Uterus (tissue), 4 donors: Measurements from ENCODE around the gene WWOX. TPM values are rescaled to one million over a fixed set of nuclear protein-coding genes. Genes with fewer than 3 reads are reported as not detected.

Experiments used
- DNase-seq, 2 donors: peaks; one replicate each; pipeline ENCODE4 v3.0.0-alpha.2; 2019 to 2020
- H3K27ac ChIP-seq, 2 donors: fragments of 200-600 bp; sonication (generic); 1 replicate in 1 of 2; 2 replicates in 1 of 2; pipeline ENCODE4 v1.5.1; 2016 to 2018
- H3K27me3 ChIP-seq, 2 donors: fragments of 200-600 bp; sonication (generic); one replicate each; pipeline ENCODE4 v1.5.1; 2018 to 2019; ENCODE audit warnings: control low read depth in 1 of 2
- H3K36me3 ChIP-seq, 2 donors: fragments of 200-600 bp; sonication (generic); one replicate each; pipeline ENCODE4 v1.5.1; 2019; ENCODE audit warnings: control low read depth in 1 of 2
- H3K4me1 ChIP-seq, 2 donors: fragments of 200-600 bp; sonication (generic); one replicate each; pipeline ENCODE4 v1.5.1; 2018 to 2019; ENCODE audit warnings: control low read depth in 1 of 2
- H3K4me3 ChIP-seq, 2 donors: fragments of 200-600 bp; sonication (generic); 1 replicate in 1 of 2; 2 replicates in 1 of 2; pipeline ENCODE4 v1.5.1; 2018 to 2019; ENCODE audit warnings: mild to moderate bottlenecking in 1 of 2
- H3K9me3 ChIP-seq, 2 donors: fragments of 200-600 bp; sonication (generic); one replicate each; pipeline ENCODE4 v1.5.1; 2019; ENCODE audit warnings: control low read depth in 1 of 2
- POLR2A ChIP-seq, 2 donors: fragments of 450-650 bp; IDR thresholded peaks; one replicate each; pipeline ENCODE4 v1.6.1; 2016; ENCODE audit warnings: antibody characterized with exemption in 2 of 2, mild to moderate bottlenecking in 1 of 2, moderate library complexity in 1 of 2
- intact Hi-C: fragments of 100-400 bp; cut with DNase I; formaldehyde crosslinking; loops from one replicate; pipeline ENCODE4 v1.15.1; 2023; ENCODE audit warnings: low total_unique reads
- total RNA-seq, 4 donors: library from RNA; depleted of rRNA in 3 of 4; stranded (reverse); fragments of >200 nt in 3 of 4; gene quantifications; one replicate each; pipeline versions ENCODE4 v1.1.0 to v1.2.4, GENCODE V29; 2014 to 2023
- TF ChIP-seq, protein P1 (sequence below), 4 experiments: fragments of 200-600 bp in 2 of 4; fragments of 450-650 bp in 2 of 4; sonication (generic) in 2 of 4; IDR thresholded peaks; one replicate each; pipeline ENCODE4 v1.5.1; 2016 to 2019; ENCODE audit warnings: antibody characterized with exemption in 4 of 4, mild to moderate bottlenecking in 2 of 4, moderate library complexity in 1 of 4
- donor health status: DM: yes; HTN: yes; CAD: no.

Gene WWOX
- total RNA-seq, 4 donors from 2014 or later, result 34.1 to 99.9 (median 55.8) TPM

DNA sequence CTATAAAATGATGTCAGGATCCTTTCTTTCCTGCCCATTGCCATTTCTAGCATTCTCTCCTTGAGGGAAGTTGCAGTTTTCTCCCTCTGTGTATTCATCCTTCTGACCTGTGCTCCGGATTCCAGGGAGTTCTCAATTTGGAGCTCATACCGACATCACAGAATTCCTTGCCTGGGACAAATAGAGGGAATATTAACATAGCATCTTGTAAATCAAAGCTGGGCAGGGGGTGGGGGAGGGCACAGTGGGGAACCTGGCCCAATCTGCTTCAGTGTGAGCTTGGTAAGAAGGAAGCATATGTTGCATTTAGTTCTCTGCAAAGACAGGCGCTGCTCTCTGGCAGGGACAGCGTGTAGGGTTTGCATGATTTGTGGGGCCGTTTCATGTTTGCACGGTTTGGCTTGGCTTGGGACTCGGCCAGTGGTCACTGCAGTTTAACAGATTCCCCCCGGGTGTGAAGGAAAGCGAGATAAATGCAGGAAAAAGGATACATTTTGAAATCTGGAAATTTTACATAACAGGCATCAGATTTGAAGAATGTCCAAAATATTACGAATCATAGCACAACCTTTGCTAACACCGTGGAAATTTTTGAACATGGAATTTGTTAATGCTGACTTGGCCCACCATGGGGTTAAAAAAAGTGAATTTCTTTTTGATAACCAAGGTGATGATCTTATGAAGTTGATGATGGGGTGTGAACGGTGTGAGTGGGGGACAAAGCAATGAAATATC is 178.0 kb downstream of the WWOX start:
- no peak overlapping the region for H3K4me3 ChIP-seq
- H3K27me3 ChIP-seq, result no peaks in the 10 kb centered on the region
- intact Hi-C loops, result no loop called here
- H3K36me3 ChIP-seq, result no peaks in the 10 kb centered on the region
- H3K27ac ChIP-seq, result no peak overlapping the region
- no peaks in the 10 kb centered on the region for H3K4me1 ChIP-seq
- H3K9me3 ChIP-seq, result no peaks in the 10 kb centered on the region
- DNase-seq, result no peak
- TF ChIP-seq, protein P1, sequence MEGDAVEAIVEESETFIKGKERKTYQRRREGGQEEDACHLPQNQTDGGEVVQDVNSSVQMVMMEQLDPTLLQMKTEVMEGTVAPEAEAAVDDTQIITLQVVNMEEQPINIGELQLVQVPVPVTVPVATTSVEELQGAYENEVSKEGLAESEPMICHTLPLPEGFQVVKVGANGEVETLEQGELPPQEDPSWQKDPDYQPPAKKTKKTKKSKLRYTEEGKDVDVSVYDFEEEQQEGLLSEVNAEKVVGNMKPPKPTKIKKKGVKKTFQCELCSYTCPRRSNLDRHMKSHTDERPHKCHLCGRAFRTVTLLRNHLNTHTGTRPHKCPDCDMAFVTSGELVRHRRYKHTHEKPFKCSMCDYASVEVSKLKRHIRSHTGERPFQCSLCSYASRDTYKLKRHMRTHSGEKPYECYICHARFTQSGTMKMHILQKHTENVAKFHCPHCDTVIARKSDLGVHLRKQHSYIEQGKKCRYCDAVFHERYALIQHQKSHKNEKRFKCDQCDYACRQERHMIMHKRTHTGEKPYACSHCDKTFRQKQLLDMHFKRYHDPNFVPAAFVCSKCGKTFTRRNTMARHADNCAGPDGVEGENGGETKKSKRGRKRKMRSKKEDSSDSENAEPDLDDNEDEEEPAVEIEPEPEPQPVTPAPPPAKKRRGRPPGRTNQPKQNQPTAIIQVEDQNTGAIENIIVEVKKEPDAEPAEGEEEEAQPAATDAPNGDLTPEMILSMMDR (IDR thresholded peaks at IDR 0.05), result no peak

DNA sequence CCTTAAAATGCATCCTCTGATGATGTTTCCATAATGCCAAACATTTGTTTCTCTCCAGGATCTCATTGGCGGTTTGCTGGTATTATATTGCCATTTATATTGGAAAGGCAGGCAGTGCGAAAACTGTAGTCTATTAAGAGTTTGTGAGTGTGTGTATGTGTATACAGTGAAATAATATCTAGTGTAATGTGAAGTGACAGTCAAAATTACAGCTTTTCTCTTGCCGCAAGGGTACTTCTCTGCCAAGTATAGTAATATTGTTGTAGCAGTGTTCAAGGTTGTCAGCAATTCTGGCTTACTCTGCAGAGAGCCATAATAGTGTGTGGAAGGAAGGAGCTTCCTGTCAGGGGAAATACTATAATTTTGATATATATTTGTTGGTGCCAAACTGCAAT is 178.6 kb downstream of the WWOX start:
- Histone ChIP-seq H3K27ac (no peak overlapping the region), H3K4me1 (no peaks in the 10 kb centered on the region), H3K27me3 (no peaks in the 10 kb centered on the region), H3K36me3 (no peaks in the 10 kb centered on the region), H3K4me3 (no peak overlapping the region), H3K9me3 (no peaks in the 10 kb centered on the region)
- DNase-seq, result no peak
- intact Hi-C loops, result no loop called here
- TF ChIP-seq POLR2A (IDR thresholded peaks at IDR 0.05), result no peak
- TF ChIP-seq, protein P1 (IDR thresholded peaks at IDR 0.05), result no peak

DNA sequence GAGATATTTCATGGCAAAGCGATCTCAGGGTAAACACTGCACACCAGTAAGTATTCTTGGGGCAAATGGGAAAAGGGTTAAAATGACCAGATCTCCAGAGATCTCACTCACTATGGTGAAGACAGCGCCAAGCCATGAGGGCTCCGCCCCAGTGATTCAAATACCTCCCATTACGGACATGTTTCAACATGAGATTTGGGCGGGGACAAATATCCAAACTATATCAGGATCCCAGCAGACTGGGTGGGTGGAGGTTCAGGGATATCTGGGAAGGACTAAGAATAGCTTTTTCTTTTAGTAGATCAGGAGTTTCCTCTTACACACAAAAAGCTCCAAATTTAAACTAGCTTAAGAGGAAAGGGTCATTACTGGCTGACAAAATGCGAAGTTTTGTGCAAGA is 181.7 kb downstream of the WWOX start:
- no peak for DNase-seq
- TF ChIP-seq POLR2A (IDR thresholded peaks at IDR 0.05), result no peak
- TF ChIP-seq, protein P1 (IDR thresholded peaks at IDR 0.05), result no peak
- H3K9me3 ChIP-seq, result no peaks in the 10 kb centered on the region
- H3K4me3 ChIP-seq, result no peak overlapping the region
- no peaks in the 10 kb centered on the region for H3K4me1 ChIP-seq
- H3K27me3 ChIP-seq, result no peaks in the 10 kb centered on the region
- H3K36me3 ChIP-seq, result no peaks in the 10 kb centered on the region
- no peak overlapping the region for H3K27ac ChIP-seq
- intact Hi-C loops, result no loop called here

DNA sequence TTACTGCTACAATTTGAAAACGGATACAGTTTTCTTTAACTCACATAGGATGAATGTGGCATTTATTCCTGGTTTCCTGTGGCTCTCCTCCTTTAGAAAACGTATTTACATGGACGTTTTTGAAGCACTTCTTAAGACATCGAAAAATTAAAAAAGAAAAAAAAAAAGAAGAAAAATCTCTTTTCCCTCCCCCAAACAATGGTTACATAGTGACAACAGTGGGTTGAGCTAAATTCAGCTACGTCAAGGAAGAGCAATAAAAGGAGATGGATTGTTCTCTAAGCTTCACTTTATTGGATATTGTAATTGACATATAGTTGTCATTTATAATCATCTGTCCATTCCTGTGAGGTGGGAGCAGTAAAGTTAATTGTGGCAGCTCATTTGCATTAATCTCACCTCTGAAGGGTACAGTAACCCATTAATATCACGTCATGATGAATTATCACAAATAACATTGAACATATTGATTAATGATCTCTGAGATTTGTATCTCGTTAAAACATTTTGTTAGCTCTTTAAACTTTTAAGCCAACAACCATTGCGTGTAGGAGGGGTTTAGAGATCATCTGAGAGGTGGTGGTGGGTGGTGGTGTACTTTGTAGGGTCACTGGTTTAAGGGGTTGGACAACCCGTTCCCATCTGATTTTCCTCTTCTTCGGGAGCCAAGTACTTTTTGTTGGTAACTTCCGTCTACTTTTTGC is 184.2 kb downstream of the WWOX start:
- H3K27me3 ChIP-seq, result no peaks in the 10 kb centered on the region
- H3K27ac ChIP-seq, result no peak overlapping the region
- no peak overlapping the region for H3K4me3 ChIP-seq
- TF ChIP-seq, protein P1 (IDR thresholded peaks at IDR 0.05), result no peak
- TF ChIP-seq POLR2A (IDR thresholded peaks at IDR 0.05), result no peak
- no peaks in the 10 kb centered on the region for H3K4me1 ChIP-seq
- no peaks in the 10 kb centered on the region for H3K36me3 ChIP-seq
- DNase-seq, result no peak
- intact Hi-C loops, result no loop called here
- no peaks in the 10 kb centered on the region for H3K9me3 ChIP-seq

DNA sequence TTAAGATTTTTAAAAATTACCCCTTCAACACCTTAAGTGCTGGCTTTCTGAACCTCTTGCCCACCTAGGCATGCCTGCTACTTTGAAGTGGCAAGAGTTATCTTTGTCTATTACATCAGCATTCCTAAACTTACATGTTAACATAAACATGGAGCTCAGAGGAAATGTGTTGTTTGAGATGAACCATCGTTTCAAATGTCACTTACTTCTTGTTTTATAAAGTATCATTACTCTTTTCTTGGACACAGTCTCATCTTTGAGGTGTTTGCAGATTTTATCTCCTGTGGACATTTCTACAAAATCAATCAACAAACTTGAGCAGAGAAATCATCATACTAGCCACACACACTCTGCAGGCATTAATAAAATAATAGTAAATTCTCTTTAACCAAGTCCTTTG is 184.9 kb downstream of the WWOX start:
- Histone ChIP-seq H3K27me3 (no peaks in the 10 kb centered on the region), H3K4me1 (no peaks in the 10 kb centered on the region), H3K4me3 (no peak overlapping the region), H3K9me3 (no peaks in the 10 kb centered on the region), H3K27ac (no peak overlapping the region), H3K36me3 (no peaks in the 10 kb centered on the region)
- no peak for DNase-seq
- TF ChIP-seq, protein P1 (IDR thresholded peaks at IDR 0.05), result no peak
- no peak for TF ChIP-seq POLR2A (IDR thresholded peaks at IDR 0.05)
- intact Hi-C loops, result no loop called here
